HL-60 (cell line): Measurements from ENCODE around the gene KRT37.

Experiments used
- GABPA ChIP-seq: IDR thresholded peaks from 2 replicates; pipeline ENCODE4 v1.6.1; 2012; ENCODE audit warnings: low read depth
- POLR2AphosphoS5 ChIP-seq: IDR thresholded peaks from 2 replicates; pipeline ENCODE4 v1.6.1; 2012; ENCODE audit warnings: low read depth
- SPI1 ChIP-seq: IDR thresholded peaks from 2 replicates; pipeline ENCODE4 v1.6.1; 2012; ENCODE audit warnings: low read depth, mild to moderate bottlenecking, borderline replicate concordance
- TF ChIP-seq, protein P1 (sequence below): IDR thresholded peaks from one replicate; pipeline ENCODE4 v1.5.1; 2011; ENCODE audit warnings: low read length, control low read depth, inconsistent platforms; ENCODE audit not compliant: insufficient read depth
- TF ChIP-seq, protein P2 (sequence below): IDR thresholded peaks from 2 replicates; pipeline ENCODE4 v1.6.1; 2012; ENCODE audit warnings: low read depth; ENCODE audit not compliant: insufficient replicate concordance

GRCh38 chr17:41466988-41467387, 42.6 kb upstream of the KRT37 start, which contains the start of gene KRT32:
- TF ChIP-seq POLR2AphosphoS5 = no peak
- no peak for TF ChIP-seq GABPA
- TF ChIP-seq, protein P1, sequence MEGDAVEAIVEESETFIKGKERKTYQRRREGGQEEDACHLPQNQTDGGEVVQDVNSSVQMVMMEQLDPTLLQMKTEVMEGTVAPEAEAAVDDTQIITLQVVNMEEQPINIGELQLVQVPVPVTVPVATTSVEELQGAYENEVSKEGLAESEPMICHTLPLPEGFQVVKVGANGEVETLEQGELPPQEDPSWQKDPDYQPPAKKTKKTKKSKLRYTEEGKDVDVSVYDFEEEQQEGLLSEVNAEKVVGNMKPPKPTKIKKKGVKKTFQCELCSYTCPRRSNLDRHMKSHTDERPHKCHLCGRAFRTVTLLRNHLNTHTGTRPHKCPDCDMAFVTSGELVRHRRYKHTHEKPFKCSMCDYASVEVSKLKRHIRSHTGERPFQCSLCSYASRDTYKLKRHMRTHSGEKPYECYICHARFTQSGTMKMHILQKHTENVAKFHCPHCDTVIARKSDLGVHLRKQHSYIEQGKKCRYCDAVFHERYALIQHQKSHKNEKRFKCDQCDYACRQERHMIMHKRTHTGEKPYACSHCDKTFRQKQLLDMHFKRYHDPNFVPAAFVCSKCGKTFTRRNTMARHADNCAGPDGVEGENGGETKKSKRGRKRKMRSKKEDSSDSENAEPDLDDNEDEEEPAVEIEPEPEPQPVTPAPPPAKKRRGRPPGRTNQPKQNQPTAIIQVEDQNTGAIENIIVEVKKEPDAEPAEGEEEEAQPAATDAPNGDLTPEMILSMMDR = no peak
- TF ChIP-seq, protein P2, sequence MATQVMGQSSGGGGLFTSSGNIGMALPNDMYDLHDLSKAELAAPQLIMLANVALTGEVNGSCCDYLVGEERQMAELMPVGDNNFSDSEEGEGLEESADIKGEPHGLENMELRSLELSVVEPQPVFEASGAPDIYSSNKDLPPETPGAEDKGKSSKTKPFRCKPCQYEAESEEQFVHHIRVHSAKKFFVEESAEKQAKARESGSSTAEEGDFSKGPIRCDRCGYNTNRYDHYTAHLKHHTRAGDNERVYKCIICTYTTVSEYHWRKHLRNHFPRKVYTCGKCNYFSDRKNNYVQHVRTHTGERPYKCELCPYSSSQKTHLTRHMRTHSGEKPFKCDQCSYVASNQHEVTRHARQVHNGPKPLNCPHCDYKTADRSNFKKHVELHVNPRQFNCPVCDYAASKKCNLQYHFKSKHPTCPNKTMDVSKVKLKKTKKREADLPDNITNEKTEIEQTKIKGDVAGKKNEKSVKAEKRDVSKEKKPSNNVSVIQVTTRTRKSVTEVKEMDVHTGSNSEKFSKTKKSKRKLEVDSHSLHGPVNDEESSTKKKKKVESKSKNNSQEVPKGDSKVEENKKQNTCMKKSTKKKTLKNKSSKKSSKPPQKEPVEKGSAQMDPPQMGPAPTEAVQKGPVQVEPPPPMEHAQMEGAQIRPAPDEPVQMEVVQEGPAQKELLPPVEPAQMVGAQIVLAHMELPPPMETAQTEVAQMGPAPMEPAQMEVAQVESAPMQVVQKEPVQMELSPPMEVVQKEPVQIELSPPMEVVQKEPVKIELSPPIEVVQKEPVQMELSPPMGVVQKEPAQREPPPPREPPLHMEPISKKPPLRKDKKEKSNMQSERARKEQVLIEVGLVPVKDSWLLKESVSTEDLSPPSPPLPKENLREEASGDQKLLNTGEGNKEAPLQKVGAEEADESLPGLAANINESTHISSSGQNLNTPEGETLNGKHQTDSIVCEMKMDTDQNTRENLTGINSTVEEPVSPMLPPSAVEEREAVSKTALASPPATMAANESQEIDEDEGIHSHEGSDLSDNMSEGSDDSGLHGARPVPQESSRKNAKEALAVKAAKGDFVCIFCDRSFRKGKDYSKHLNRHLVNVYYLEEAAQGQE = no peak
- TF ChIP-seq SPI1 = no peak
